Mononuclear cell (primary cell): ENCODE data around the gene HOMEZ. TPM values are rescaled to one million over a fixed set of nuclear protein-coding genes. Genes with fewer than 3 reads are reported as not detected.
A peak's percentile ranks its signal among the peaks of the same experiment; 100 is the strongest.
"Not testable (repeated sequence)": the region's sequence is repeated elsewhere in the genome, so short reads cannot be mapped to it uniquely, and the experiment has no call there.

Experiments used
- H3K27me3 ChIP-seq: 2 replicates; pipeline ENCODE4 v1.6.0; 2011; ENCODE audit warnings: low read length, control low read depth; ENCODE audit not compliant: insufficient read depth
- H3K4me1 ChIP-seq: 2 replicates; pipeline ENCODE4 v1.5.1; 2011; ENCODE audit warnings: mild to moderate bottlenecking, low read length, control low read depth; ENCODE audit not compliant: insufficient read depth
- H3K4me3 ChIP-seq: 2 replicates; pipeline ENCODE4 v1.5.1; 2011; ENCODE audit warnings: mild to moderate bottlenecking, low read length, moderate library complexity
- H3K9me3 ChIP-seq: 2 replicates; pipeline ENCODE4 v1.5.1; 2011; ENCODE audit warnings: low read depth, mild to moderate bottlenecking, control low read depth, low read length
- total RNA-seq: library from RNA; depleted of rRNA; stranded (reverse); fragments of >200 nt; gene quantifications from one replicate; pipeline ENCODE4 v1.2.3, GENCODE V29; 2012

The HOMEZ gene
- total RNA-seq, 1 donor, result 1.5 TPM

DNA sequence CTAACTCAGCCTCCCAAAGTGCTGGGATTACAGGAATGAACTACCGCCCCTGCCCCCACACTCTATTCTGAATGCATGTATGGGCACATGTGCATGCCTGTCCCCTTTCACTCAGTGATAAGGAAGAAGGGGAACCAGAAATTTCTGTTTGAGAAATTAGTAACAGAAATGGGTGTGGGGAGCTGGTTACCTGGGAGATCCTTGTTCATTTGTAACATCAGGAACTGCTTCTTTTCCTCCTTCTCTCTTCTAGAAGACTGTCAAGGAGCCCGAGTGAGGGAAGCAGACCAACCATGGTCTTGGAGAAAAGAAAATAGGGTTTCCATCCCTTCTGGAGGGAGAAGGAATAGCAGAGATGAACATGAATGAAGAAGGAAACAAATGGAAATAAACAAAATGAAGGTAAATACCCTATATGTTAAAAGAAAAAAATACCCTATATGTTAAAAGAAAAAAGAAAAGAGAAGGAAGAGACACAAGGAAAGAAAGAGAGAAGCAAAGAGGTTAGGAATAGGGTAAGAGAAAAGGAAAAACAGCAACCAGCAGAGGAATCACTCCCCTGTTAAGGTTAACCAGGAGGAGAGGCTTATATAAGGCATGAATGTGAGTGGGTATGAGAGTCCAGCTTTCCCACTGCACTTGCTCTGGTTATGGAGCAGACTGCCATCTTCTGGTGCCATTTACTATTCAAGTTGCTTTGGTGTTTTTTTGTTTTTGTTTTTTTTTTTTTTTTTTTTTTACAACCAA lies 13.5 kb upstream of the HOMEZ start:
- Histone ChIP-seq H3K27me3 (no peaks in the 10 kb centered on the region), H3K9me3 (no peaks in the 10 kb centered on the region), H3K4me3 (no peak overlapping the region), H3K4me1 (peaks cover 33% of the 10 kb centered on the region)

DNA sequence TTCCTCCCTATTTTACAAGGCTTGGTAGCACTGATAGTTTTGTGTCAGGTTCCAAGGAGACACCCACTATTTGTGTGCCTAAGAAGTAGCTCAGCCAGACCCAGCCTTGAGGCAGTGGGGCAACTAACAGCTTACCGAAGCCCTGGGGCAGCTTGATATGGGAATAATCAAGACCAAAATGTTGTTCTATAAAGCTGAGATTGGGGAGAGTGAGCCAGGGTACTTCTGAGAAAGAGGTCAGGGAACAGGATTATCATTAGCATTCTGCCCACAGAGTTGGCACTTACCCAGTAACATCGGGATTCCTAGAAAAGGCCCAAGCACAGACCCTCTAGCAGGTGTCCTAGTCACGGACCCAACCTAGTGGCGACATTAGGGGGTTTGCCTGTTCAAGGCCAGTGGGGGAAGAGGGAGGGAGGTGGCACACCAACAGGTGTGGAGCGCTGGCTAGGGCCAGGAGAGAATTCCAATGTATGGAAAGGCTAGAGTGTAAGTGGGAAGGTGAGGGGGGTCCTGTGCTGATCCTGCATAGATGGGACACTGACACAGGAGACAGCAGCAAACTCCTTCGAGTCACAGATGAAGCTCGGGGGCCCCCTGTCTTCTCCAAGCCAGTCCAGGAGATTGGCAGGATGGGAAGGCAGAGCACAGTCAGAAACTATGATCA lies 11.8 kb upstream of the HOMEZ start:
- Histone ChIP-seq H3K27me3 (no peaks in the 10 kb centered on the region), H3K4me3 (no peak overlapping the region), H3K4me1 (peaks cover 31% of the 10 kb centered on the region), H3K9me3 (no peaks in the 10 kb centered on the region)

DNA sequence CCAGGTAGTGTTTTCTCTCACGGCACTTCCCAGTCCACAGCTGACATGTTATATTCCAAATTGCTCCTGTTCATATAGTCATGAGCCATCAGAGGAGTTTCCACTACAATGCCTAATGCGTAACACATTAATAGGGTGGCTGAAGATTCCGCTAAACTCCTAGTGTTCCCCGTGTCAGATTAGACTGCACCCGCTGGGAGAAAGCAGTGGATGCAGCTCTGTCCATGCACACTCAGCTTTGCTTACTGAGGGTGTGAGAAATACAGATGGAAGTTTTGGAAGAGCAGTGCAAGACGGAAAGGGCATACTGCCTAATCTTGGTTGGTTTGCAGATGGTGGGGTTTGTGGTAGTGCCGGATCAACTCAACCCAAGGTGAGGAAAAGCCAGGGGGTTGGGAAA lies 11.2 kb upstream of the HOMEZ start:
- Histone ChIP-seq H3K4me3 (no peak overlapping the region), H3K27me3 (no peaks in the 10 kb centered on the region), H3K9me3 (no peaks in the 10 kb centered on the region), H3K4me1 (peaks cover 28% of the 10 kb centered on the region)

DNA sequence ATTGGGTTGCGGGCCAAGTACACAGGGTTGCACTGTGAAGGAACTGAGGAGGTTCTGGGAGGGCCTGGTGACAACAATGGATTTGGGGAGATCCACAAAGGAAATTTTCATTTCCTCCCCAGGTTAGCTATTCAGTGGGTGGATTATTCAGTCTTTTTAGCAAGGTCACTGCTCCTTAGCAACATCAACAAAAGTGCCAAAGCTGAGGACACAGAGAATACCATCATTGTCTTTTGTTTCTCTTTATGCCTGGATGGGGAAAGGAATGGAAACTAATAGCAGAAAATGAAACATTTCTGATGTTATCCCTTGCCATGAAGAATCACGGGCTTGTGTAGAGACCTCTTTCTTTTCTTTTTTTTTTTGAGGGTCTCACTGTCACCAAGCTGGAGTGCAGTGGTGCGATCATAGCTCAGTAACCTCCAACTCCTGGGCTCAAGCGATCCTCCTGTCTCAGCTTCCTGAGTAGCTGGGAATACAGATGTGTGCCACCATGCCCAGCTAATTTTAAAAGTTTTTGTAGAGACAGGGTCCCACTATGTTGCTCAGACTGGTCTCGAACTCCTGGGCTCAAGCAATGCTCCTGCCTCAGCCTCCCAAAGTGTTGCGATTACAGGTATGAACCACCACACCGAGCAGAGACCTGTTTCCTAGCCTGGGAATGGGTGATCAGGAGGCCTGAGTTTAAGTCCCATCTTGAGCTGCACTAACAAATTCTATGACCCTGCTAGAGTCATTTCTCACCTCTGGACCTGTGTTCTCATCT lies 10.3 kb upstream of the HOMEZ start:
- H3K4me3 ChIP-seq, result no peak overlapping the region

DNA sequence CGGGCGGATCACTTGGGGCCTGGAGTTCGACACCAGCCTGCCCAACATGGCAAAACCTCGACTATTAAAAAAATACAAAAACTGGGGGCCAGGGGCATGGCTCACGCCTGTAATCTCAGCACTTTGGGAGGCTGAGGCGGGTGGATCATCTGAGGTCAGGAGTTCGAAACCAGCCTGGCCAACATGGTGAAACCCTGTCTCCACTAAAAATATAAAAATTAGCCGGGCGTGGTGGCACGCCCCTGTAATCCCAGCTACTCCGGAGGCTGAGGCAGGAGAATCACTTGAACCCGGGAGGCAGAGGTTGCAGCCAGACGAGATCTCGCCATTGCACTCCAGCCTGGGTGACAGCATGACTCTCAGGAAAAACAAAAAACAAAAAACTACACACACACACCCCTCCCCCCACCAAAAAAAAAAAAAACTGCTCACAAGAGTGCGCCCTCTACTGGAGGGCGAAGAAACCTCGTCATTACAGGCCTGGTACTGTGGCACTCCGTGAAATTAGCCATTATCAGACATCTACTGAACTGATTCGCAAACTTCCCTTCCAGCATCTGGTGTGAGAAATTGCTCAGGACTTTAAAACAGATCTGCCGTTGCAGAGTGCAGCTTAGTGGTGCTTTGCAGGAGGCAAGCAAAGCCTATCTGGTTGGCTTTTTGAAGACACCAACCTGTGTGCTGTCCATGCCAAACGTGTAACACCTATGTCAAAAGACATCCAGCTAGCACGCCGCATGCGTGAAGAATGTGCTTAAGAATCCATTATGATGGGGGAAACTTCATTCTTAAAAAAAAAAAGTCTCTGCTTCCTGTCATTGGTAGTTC lies 9.0 kb upstream of the HOMEZ start:
- Histone ChIP-seq H3K27me3 (no peaks in the 10 kb centered on the region), H3K4me1 (peaks cover 18% of the 10 kb centered on the region), H3K4me3 (no peak overlapping the region), H3K9me3 (no peaks in the 10 kb centered on the region)

More for the DNA sequence above, 10.3 kb upstream of the HOMEZ start:
- Histone ChIP-seq H3K27me3 (no peaks in the 10 kb centered on the region), H3K4me1 (peaks cover 28% of the 10 kb centered on the region), H3K9me3 (no peaks in the 10 kb centered on the region)

DNA sequence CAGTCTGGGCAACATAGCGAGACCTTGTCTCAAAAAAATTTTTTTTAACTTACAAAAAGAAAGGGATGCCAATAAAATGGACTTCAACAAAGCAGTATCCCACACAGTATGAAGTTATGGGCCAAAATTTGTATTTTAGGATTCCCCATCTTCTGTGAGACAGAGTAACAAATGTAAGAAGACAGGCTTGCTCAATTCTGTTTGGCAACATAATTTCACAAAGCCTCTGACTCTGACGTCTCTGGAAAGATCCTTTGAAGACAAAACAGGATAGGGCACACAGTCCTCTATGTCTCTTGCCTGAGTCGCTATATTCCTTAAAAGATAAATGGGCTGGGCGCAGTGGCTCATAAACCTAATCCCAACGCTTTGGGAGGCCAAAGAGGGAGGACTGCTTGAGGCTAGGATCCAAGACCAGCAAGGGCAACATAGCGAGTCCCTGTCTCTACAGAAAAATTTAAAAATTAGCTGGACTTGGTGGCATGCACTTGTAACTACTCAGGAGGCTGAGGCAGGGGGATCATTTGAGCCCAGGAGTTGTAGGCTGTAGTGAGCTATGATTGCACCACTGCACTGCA lies 1.1 kb upstream of the HOMEZ start:
- H3K4me3 ChIP-seq, result peak overlapping the region; percentile 71
- H3K4me1 ChIP-seq, result peaks cover 25% of the 10 kb centered on the region
- H3K27me3 ChIP-seq, result no peaks in the 10 kb centered on the region
- H3K9me3 ChIP-seq, result no peaks in the 10 kb centered on the region

DNA sequence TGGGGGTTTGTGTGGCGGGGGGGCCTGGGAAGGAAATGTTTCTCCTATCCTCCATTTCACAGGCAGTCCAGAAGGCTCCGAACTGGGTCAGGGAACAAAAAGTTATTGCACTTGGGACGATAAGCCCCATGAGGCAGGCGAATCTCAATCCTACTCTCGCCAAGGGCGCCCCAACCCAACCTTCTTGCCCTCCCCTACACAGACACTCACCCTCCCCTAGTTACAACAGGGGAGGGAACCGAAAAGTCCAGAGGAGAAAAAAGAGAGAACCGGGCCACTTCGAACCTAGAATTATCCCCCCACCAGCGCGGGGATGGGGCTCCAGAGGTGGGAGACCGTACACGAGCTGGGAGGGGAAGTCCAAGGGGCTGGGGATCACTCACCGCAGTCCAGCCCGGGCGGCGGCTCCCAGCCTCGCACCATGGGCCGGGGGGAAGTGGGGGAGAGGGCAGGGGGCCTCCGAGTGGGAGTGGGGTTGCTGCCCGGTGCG lies 357 bp downstream of the HOMEZ start:
- H3K4me3 ChIP-seq, result peak overlapping the region; percentile 71
- no peaks in the 10 kb centered on the region for H3K27me3 ChIP-seq
- H3K4me1 ChIP-seq, result peaks cover 25% of the 10 kb centered on the region
- H3K9me3 ChIP-seq, result no peaks in the 10 kb centered on the region

DNA sequence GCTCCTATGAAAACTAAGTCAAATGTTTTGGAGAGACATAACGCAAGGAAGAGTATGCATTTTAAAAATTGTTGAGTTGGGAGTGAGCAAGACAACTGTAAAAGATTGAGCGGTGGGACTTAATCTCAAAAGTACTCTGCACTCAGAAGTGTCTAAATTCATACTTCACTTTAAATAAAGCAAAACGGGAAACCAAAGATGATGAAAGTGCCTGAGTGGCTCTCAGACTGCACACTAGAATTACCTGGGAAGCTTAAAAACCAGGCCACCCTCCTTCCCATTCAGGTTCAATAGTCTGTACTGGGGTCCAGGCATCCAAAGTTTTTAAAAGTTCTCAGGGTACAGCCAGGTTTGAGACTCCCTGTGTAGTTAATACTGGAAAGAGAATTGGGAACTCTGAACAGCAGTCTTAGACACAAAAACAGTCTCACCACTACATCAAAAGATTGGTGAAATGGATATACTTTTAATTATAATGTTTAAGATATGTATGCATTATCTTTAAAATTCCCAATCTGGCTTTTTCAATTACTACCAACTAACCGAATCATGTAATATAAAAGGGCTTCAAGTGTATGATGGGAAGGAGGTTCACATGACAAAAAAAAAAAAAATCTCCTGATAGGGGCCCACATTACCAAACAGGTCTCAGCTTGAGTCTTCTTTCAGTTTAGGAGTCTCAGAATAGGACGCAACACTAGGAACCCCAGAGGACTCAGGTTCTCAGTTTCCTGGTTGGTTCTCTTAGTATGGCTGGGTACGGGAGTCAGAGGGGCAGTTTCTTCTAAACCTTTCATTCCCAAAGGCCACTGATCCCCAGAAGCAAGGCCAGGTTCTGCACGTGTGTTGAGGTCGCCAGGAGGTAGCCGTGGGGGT lies 1.0 kb downstream of the HOMEZ start:
- H3K4me3 ChIP-seq, result peak overlapping the region; percentile 71
- H3K4me1 ChIP-seq, result peaks cover 25% of the 10 kb centered on the region
- no peaks in the 10 kb centered on the region for H3K27me3 ChIP-seq
- no peaks in the 10 kb centered on the region for H3K9me3 ChIP-seq

DNA sequence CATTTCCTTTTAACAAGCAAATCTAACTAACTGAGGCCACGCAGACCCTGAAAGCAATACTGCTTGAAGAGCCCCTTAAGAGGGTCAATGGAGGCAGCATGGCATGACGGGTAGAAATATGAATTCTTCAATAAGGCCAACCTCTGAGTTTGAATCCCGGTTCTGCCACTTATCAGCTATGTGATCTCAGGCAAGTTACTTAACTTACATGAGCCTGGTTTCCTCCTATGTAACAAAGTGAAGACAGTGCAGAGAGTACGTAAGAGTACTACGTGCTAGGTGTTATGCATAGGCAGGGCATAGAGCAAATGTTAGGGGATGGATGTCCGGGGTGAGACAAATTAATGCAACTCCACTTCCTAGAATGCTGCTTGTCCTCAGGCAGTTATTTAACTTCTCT lies 4.7 kb downstream of the HOMEZ start:
- H3K27me3 ChIP-seq, result no peaks in the 10 kb centered on the region
- no peak overlapping the region for H3K4me3 ChIP-seq
- H3K4me1 ChIP-seq, result peaks cover 15% of the 10 kb centered on the region
- H3K9me3 ChIP-seq, result no peaks in the 10 kb centered on the region

DNA sequence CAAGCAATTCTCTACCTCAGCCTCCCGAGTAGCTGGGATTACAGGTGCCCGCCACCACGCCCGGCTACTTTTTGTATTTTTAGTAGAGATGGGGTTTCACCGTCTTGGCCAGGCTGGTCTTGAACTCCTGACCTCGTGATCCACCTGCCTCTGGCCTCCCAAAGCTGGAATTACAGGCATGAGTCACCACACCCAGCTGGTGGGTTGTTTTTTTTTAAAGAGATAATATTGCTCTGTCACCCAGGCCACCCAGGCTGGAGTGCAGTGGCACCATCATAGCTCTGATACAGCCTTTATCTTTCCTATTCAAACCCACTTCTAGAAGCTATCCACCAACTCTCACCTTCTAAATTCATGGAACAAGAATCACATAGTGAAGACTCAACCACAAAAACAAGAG lies 8.0 kb downstream of the HOMEZ start:
- not testable (repeated sequence) for H3K9me3 ChIP-seq, H3K4me3 ChIP-seq, H3K4me1 ChIP-seq, H3K27me3 ChIP-seq

DNA sequence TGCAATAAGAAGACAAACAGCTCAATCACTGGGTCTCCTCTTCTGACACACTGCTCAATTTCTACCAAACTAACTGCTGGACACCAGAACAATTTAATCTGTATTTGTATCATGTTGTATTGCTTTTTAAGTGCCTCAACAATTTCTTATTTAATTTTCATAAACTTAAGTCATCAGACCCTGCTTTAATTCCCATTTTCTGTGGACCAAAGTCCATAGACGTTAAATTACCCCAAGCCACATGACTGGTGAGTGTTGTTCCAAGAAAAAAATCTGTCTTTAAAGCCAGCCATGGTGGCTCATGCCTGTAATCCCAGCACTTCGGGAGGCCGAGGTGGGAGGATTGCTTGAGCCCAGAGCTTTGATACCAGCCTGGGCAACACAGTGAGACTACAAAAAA lies 8.7 kb downstream of the HOMEZ start:
- H3K4me3 ChIP-seq, result no peak overlapping the region
- no peaks in the 10 kb centered on the region for H3K9me3 ChIP-seq
- no peaks in the 10 kb centered on the region for H3K4me1 ChIP-seq
- no peaks in the 10 kb centered on the region for H3K27me3 ChIP-seq

DNA sequence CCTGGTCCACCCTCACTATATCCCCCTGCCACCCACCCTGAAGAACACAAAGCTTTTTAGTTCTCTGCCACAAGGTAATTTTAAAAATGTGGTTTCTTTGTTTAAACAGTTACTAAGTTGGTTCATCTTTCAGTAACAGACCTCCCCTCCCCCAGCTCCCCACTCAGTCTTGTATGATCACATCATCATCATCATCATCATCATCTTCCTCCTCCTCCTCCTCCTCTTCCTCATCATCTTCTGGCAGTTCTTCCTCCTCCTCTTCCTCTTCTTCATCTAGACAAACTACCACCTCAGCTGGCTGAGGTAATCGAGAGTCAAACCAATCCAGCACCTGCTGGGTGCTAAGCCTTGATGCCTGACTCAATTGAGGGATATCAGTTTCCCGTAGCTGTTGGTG lies 10.5 kb downstream of the HOMEZ start:
- H3K9me3 ChIP-seq, result no peaks in the 10 kb centered on the region
- H3K4me3 ChIP-seq, result no peak overlapping the region
- no peaks in the 10 kb centered on the region for H3K27me3 ChIP-seq
- H3K4me1 ChIP-seq, result no peaks in the 10 kb centered on the region

DNA sequence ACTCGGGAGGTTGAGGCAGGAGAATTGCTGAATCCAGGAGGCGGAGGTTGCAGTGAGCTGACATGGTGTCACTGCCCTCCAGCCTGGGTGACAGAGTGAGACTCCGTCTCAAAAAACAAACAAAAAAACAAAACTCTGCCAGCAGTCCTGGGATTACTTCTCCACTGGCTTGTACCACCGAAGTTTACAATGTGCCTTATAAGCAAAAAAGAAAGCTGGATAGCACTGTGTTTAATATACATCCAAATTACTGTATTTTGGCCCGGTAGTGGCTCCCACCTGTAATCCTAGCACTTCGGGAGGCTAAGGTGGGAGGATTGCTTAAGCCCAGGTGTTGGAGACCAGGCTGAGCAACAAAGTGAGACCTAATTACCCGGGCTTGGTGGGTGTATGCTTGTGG lies 16.7 kb downstream of the HOMEZ start:
- Histone ChIP-seq H3K27me3 (no peaks in the 10 kb centered on the region), H3K4me3 (no peak overlapping the region), H3K9me3 (no peaks in the 10 kb centered on the region), H3K4me1 (no peaks in the 10 kb centered on the region)

DNA sequence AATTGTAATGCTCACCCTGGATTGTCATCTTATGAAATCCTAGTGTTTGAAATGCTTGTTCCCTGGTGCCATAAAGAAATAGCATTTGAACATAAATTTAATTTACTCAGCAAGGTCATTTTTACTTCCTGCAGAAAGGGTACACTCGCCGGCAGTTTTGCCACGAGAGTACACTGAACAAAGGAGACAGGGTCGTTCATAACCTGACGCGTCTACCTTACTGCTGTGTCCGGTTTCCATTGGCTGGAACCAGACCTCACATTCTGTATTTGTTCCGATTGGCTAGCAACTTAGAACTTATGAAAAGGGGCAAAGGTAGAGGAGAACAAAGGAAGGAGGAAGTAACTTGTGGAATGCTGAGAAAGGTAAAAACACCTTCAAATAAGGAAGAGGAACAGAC lies 25.1 kb downstream of the HOMEZ start:
- not testable (repeated sequence) for H3K27me3 ChIP-seq, H3K4me3 ChIP-seq

More for the DNA sequence above, 25.1 kb downstream of the HOMEZ start:
- H3K9me3 ChIP-seq, H3K4me1 ChIP-seq: not testable (repeated sequence)
